ENCODE measurements around the gene MARK4. TPM values are rescaled to one million over a fixed set of nuclear protein-coding genes. Genes with fewer than 3 reads are reported as not detected.

Gene MARK4
- total RNA-seq, 4 donors from 2014 or later, result 28.4 to 42.8 (median 35.3) TPM

DNA sequence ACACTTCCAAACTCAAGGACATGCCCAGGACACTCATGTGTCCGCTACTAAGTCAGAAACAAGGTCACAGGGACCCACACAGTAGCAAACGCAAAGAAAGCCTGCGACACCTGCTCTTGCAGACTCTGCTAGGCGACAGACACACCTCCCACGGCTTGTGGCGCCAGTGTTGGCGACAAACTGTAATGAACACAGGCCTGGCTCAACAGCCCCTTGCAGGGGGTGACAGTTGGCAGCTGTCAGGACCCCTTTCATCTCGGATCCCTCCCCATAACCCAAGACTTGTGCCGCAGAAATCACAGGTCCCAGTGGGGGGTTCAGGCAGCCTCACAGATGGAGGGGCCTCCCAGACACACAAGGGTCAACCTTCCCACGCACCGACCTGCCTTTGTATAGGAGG, 71.2 kb downstream of the MARK4 start:
- 49 to 55% methylated on average over 4 to 11 of the region's 11 CpGs for WGBS, 2 donors
- no peak for TF ChIP-seq POLR2A (IDR thresholded peaks at IDR 0.05)
- intact Hi-C loops (cut with DNase I; ENCODE audit: low total_unique reads), result loop anchor here (10.0 kb wide), 1 partner anchor 418 kb away; the partner anchor contains the start of gene APOE
- H3K4me3 ChIP-seq (ENCODE audit: low read depth, poor library complexity, severe bottlenecking), result no peak overlapping the region
- no peak for DNase-seq (ENCODE audit: low spot score in 2 of 2)

DNA sequence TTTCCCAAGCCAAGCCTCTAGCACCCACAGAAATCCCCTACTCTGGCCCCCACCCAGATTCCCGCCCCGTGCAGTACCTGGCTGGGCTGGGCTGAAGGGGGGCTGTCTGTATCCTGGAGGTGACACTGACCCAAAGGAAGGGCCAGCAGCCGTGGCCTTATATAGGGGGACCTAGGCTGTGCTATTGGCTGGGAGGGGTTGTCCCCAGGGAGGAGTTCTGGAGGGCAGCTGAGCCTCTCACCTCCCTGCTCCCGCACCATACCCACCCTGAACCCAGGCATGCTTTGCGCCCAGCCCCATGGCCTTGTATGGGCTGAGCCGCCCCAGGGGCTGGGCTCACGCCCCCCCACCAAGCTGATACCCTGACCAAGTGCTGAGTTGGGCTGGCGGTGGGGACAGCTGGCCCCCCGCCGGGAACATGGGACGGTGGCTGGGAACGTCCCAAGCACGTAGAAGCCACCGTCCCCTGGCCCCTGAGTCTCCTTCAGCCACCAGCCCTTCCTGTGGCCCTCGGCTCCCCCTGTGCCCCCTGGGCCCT, 71.7 kb downstream of the MARK4 start, which contains the start of gene CKM:
CKM (minus strand) TSS at position 132 of the 538 bp plus-strand sequence. CDS start 3,162 bp downstream, outside the sequence.
- no peak for DNase-seq (ENCODE audit: low spot score in 2 of 2)
- intact Hi-C loops (cut with DNase I; ENCODE audit: low total_unique reads), result loop anchor here (10.0 kb wide), 1 partner anchor 418 kb away; the partner anchor contains the start of gene APOE
- TF ChIP-seq, protein P1, sequence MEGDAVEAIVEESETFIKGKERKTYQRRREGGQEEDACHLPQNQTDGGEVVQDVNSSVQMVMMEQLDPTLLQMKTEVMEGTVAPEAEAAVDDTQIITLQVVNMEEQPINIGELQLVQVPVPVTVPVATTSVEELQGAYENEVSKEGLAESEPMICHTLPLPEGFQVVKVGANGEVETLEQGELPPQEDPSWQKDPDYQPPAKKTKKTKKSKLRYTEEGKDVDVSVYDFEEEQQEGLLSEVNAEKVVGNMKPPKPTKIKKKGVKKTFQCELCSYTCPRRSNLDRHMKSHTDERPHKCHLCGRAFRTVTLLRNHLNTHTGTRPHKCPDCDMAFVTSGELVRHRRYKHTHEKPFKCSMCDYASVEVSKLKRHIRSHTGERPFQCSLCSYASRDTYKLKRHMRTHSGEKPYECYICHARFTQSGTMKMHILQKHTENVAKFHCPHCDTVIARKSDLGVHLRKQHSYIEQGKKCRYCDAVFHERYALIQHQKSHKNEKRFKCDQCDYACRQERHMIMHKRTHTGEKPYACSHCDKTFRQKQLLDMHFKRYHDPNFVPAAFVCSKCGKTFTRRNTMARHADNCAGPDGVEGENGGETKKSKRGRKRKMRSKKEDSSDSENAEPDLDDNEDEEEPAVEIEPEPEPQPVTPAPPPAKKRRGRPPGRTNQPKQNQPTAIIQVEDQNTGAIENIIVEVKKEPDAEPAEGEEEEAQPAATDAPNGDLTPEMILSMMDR (IDR thresholded peaks at IDR 0.05), result no peak
- no peak for TF ChIP-seq POLR2A (IDR thresholded peaks at IDR 0.05)
- 29 to 43% methylated on average over 7 to 9 of the region's 15 CpGs for WGBS, 2 donors
- no peak within 1 kb of the TSS for H3K4me3 ChIP-seq (ENCODE audit: low read depth, poor library complexity, severe bottlenecking)

DNA sequence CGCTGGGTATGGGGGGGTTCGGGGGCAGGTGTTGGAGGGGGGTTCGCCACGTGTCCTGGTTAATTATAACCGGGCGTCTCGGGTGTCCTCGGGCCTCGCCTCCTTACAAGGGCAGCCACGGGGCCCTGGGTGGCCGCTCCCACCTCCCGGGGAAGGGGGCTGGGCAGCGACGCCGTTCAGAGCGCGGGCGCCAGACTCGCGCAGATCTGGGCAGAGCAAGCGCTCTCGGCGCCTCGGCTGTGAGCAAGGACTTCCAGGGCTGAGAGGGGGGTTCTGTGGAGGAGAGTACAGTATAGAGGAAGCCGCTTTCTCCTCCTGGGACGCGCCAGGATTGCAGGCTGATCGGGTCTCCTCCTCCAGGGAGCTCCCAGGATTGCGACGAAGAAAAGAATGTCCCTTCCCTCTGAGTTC, 72.6 kb downstream of the MARK4 start:
- H3K4me3 ChIP-seq (ENCODE audit: low read depth, poor library complexity, severe bottlenecking), result no peak overlapping the region
- DNase-seq (ENCODE audit: low spot score in 2 of 2), result no peak
- TF ChIP-seq, protein P1 (IDR thresholded peaks at IDR 0.05), result no peak
- TF ChIP-seq POLR2A (IDR thresholded peaks at IDR 0.05), result no peak
- 2 to 4% methylated on average over 28 to 30 of the region's 30 CpGs for WGBS, 2 donors
- intact Hi-C loops (cut with DNase I; ENCODE audit: low total_unique reads), result loop anchor here (10.0 kb wide), 1 partner anchor 419 kb away; the partner anchor contains the start of gene APOE

DNA sequence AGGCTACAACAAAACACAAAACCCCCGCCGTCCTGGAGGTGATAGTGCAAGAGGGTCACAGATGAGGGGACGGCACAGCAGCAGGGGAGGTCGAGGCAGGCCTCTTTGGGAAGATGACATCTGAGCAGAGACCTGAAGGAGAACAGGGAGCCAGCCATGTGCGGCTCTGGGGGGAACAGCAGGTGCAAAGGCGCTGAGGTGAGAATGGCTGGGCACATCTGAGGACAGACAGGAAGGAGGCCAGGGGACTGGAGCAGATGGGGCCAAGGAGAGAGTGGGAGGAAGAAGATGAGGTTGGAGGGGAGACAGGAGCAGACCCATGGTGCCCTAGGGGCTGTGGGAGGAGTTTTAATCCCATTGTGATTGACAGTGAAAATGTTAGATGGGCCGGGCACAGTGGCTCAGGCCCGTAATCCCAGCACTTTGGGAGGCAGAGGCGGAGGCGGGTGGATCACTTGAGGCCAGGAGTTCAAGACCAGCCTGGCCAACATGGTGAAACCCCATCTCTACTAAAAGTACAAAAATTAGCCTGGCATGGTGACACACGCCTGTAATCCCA, 73.4 kb downstream of the MARK4 start:
- TF ChIP-seq, protein P1 (IDR thresholded peaks at IDR 0.05), result no peak
- no peak for TF ChIP-seq POLR2A (IDR thresholded peaks at IDR 0.05)
- no peak for DNase-seq (ENCODE audit: low spot score in 2 of 2)
- intact Hi-C loops (cut with DNase I; ENCODE audit: low total_unique reads), result loop anchor here (10.0 kb wide), 1 partner anchor 420 kb away; the partner anchor contains the start of gene APOE
- H3K4me3 ChIP-seq (ENCODE audit: low read depth, poor library complexity, severe bottlenecking), result no peak overlapping the region
- 63% methylated on average over 11 of the region's 11 CpGs for WGBS, 2 donors

DNA sequence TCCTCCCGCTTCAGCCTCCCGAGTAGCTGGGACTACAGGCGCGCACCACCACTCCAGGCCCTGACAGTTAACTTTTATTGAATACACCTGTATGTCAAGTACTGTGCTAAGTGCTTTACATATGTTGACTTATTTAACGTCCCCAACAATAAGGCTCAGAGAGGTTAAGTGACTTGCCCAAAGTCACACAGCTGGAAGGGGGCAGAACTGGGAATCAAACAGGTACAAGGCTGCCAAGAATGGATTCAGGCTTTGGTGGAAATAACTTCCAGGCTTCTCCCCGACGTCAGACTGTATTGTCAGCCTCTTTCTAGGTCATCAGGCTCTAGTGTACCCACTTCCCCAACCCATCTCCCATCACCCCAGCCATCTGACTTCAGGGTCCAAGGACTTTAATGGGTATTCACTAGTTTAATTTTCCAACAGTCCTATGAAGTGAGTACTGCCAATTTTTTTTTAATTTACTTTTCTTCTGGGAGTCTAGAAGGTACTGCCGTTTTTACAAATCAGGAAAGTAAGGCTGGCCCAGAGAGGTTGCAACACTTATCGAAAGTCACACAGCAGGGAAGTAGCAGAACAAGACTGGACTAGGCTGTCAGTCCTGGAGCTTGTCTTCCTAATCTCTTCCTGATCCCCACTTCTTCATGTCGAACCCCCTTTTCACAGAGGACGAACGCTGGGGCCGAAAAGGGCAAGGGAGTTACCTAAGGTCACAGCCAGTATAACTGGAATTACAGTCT, 76.5 kb downstream of the MARK4 start:
- TF ChIP-seq POLR2A (IDR thresholded peaks at IDR 0.05), result no peak
- TF ChIP-seq, protein P1 (IDR thresholded peaks at IDR 0.05), result no peak
- DNase-seq (ENCODE audit: low spot score in 2 of 2), result no peak
- intact Hi-C loops (cut with DNase I; ENCODE audit: low total_unique reads), result loop anchor here (10.0 kb wide), 1 partner anchor 423 kb away; the partner anchor contains the start of gene APOE
- no peak overlapping the region for H3K4me3 ChIP-seq (ENCODE audit: low read depth, poor library complexity, severe bottlenecking)
- WGBS, 2 donors, result 71 to 78% methylated on average over 13 of the region's 13 CpGs

DNA sequence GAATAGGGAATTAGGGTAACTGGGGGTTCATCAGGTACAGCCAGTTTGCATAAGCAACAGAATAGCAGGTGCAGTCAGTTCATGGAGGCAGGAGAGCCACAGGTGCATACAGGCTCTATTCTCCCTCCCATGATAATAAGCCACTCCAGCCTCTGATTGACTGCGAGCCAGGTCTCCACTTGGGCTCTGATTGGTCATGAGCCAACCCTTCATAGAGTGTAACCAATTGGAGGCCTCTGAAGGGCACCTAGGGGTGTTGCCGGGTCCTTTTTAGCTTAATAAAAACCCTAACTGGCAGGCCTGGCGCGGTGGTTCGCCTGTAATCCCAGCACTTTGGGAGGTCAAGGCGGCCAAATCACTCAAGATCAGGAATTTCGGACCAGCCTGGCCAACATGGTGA, 80.3 kb downstream of the MARK4 start:
- no peak for DNase-seq (ENCODE audit: low spot score in 2 of 2)
- 84 to 88% methylated on average over 7 of the region's 7 CpGs for WGBS, 2 donors
- no peak overlapping the region for H3K4me3 ChIP-seq (ENCODE audit: low read depth, poor library complexity, severe bottlenecking)
- intact Hi-C loops (cut with DNase I; ENCODE audit: low total_unique reads), result no loop called here
- no peak for TF ChIP-seq POLR2A (IDR thresholded peaks at IDR 0.05)
- TF ChIP-seq, protein P1 (IDR thresholded peaks at IDR 0.05), result no peak

Data from lower leg skin (tissue), 4 donors.